Endodermal cell (in vitro differentiated cells): ENCODE results near the gene TMPRSS2. TPM values are rescaled to one million over a fixed set of nuclear protein-coding genes. Genes with fewer than 3 reads are reported as not detected.

Experiments
- DNase-seq: peaks from one replicate; pipeline ENCODE4 v3.0.0-alpha.2; 2017
- H3K27ac ChIP-seq: 2 replicates; pipeline ENCODE4 v1.5.1; 2013; ENCODE audit warnings: mild to moderate bottlenecking, low read depth, low read length, moderate library complexity
- H3K27me3 ChIP-seq: 2 replicates; pipeline ENCODE4 v1.6.1; 2013; ENCODE audit warnings: mild to moderate bottlenecking, low read length, moderate library complexity; ENCODE audit not compliant: insufficient read depth, control insufficient read depth, poor library complexity, severe bottlenecking
- H3K36me3 ChIP-seq: 2 replicates; pipeline ENCODE4 v1.7.0; 2013; ENCODE audit warnings: mild to moderate bottlenecking, low read length, moderate library complexity; ENCODE audit not compliant: control insufficient read depth, insufficient read depth
- H3K4me1 ChIP-seq: one replicate; pipeline ENCODE4 v1.7.0; 2013; ENCODE audit warnings: low read length; ENCODE audit not compliant: control insufficient read depth, insufficient read depth
- H3K4me3 ChIP-seq: 2 replicates; pipeline ENCODE4 v1.5.1; 2013; ENCODE audit warnings: mild to moderate bottlenecking, low read length, moderate library complexity
- H3K9ac ChIP-seq: 2 replicates; pipeline ENCODE4 v1.6.1; 2013; ENCODE audit warnings: mild to moderate bottlenecking, low read length, moderate library complexity; ENCODE audit not compliant: poor library complexity, severe bottlenecking; ENCODE audit errors: extremely low read depth
- H3K9me3 ChIP-seq: 2 replicates; pipeline ENCODE4 v1.6.1; 2013; ENCODE audit warnings: mild to moderate bottlenecking, low read length, moderate library complexity; ENCODE audit not compliant: control insufficient read depth
- H3K27ac Mint-ChIP-seq: 2 replicates; pipeline ENCODE4 v1.8.0; 2020; ENCODE audit warnings: mixed read lengths
- H3K27me3 Mint-ChIP-seq: 2 replicates; pipeline ENCODE4 v1.8.0; 2021; ENCODE audit warnings: mild to moderate bottlenecking, mixed read lengths; ENCODE audit not compliant: insufficient read depth
- H3K36me3 Mint-ChIP-seq: 2 replicates; pipeline ENCODE4 v1.8.0; 2020; ENCODE audit warnings: low read depth, mixed read lengths
- H3K4me1 Mint-ChIP-seq: 2 replicates; pipeline ENCODE4 v1.8.0; 2020; ENCODE audit warnings: mixed read lengths
- H3K4me3 Mint-ChIP-seq: 2 replicates; pipeline ENCODE4 v1.8.0; 2020; ENCODE audit warnings: mild to moderate bottlenecking, moderate library complexity, mixed read lengths
- H3K9me3 Mint-ChIP-seq: 2 replicates; pipeline ENCODE4 v1.8.0; 2020; ENCODE audit warnings: mild to moderate bottlenecking, mixed read lengths
- WGBS, 2 experiments: methylation state at CpG; one replicate each; pipeline versions ENCODE4 v1.1.5 to v1.1.7; 2013; ENCODE audit warnings: missing lambda C conversion rate in 2 of 2, mixed read lengths in 1 of 2; ENCODE audit not compliant: insufficient coverage in 1 of 2, insufficient read length in 1 of 2; 5-methylcytosine and 5-hydroxymethylcytosine counted together
- total RNA-seq, 2 donors: library from RNA; stranded (reverse); fragmentation: NEBNext Ultra II Directional in 1 of 2; extraction: Animal tissue kit (Norgen Biotek cat#: 25700) in 1 of 2; gene quantifications; 2 replicates in 1 of 2; 3 replicates in 1 of 2; pipeline ENCODE4 v1.2.1, GENCODE V29; 2021
- TF ChIP-seq, protein P1 (sequence below): fragments of 200-600 bp; sonication (generic); conservative IDR thresholded peaks from 2 replicates; pipeline ENCODE4 v1.5.0; 2021; ENCODE audit warnings: antibody characterized with exemption, mild to moderate bottlenecking

Gene TMPRSS2
- total RNA-seq, 2 donors from 2014 or later: 17.6 to 19.2 TPM

DNA sequence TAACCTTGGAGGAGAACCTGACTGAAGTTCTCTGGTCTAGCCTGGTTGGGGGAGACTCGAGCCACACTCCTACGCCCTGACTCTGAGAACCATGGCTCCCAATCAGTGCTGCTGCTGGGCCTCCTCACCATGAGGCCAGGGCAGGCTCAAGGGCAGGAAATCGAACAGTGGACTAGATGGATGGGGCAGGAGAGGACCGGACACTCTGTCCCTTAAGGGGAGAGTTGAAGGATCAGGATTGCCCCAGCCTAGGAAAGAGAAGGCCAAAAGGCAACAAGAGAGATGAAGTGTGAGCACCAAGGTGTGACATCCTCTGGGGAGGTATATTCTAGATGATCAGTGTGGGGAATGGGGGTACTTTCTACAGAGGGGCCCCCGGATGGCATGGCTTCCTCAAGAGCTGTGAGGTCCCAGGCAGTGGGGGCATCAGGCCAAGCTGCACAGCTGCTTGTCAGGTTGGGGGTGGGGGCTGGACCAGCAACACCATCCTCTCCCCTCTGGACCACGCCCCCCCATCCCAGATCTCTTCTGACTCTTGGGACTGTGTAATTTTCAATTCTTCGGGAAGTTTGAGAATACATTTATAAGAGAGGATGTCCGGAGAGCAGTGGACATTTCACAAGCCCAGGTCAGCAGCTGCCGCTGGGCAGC, 47.9 kb downstream of the TMPRSS2 start:
- WGBS, 2 experiments: 82 to 89% methylated on average over 5 to 9 of the region's 9 CpGs
- no peak for DNase-seq
- Histone ChIP-seq H3K4me1 (no peaks in the 10 kb centered on the region), H3K9ac (no peak overlapping the region), H3K9me3 (peaks cover 15% of the 10 kb centered on the region), H3K36me3 (no peaks in the 10 kb centered on the region), H3K27me3 (no peaks in the 10 kb centered on the region), H3K4me3 (no peak overlapping the region), H3K27ac (no peak overlapping the region)
- Mint-ChIP-seq H3K27ac (no peak overlapping the region), H3K27me3 (no peaks in the 10 kb centered on the region), H3K9me3 (peaks cover 24% of the 10 kb centered on the region), H3K4me3 (no peak overlapping the region), H3K4me1 (peaks cover 3% of the 10 kb centered on the region), H3K36me3 (peaks cover 21% of the 10 kb centered on the region)
- TF ChIP-seq, protein P1, sequence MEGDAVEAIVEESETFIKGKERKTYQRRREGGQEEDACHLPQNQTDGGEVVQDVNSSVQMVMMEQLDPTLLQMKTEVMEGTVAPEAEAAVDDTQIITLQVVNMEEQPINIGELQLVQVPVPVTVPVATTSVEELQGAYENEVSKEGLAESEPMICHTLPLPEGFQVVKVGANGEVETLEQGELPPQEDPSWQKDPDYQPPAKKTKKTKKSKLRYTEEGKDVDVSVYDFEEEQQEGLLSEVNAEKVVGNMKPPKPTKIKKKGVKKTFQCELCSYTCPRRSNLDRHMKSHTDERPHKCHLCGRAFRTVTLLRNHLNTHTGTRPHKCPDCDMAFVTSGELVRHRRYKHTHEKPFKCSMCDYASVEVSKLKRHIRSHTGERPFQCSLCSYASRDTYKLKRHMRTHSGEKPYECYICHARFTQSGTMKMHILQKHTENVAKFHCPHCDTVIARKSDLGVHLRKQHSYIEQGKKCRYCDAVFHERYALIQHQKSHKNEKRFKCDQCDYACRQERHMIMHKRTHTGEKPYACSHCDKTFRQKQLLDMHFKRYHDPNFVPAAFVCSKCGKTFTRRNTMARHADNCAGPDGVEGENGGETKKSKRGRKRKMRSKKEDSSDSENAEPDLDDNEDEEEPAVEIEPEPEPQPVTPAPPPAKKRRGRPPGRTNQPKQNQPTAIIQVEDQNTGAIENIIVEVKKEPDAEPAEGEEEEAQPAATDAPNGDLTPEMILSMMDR: no peak

- no peak overlapping the region for H3K4me3 Mint-ChIP-seq
- no peak for DNase-seq
- Histone ChIP-seq H3K9me3 (peaks cover 8% of the 10 kb centered on the region), H3K27ac (no peak overlapping the region), H3K36me3 (no peaks in the 10 kb centered on the region), H3K4me1 (no peaks in the 10 kb centered on the region), H3K4me3 (no peak overlapping the region), H3K9ac (no peak overlapping the region), H3K27me3 (no peaks in the 10 kb centered on the region)
- H3K27me3 Mint-ChIP-seq: no peaks in the 10 kb centered on the region
- H3K27ac Mint-ChIP-seq: no peak overlapping the region
- peaks cover 13% of the 10 kb centered on the region for H3K9me3 Mint-ChIP-seq
- 93 to 95% methylated on average over 20 to 22 of the region's 22 CpGs for WGBS, 2 experiments
- H3K36me3 Mint-ChIP-seq: peaks cover 7% of the 10 kb centered on the region
- TF ChIP-seq, protein P1: no peak
- H3K4me1 Mint-ChIP-seq: peaks cover 5% of the 10 kb centered on the region
These were observed 49.4 kb downstream of the TMPRSS2 start for GRCh38 chr21:41458559-41458958.

DNA sequence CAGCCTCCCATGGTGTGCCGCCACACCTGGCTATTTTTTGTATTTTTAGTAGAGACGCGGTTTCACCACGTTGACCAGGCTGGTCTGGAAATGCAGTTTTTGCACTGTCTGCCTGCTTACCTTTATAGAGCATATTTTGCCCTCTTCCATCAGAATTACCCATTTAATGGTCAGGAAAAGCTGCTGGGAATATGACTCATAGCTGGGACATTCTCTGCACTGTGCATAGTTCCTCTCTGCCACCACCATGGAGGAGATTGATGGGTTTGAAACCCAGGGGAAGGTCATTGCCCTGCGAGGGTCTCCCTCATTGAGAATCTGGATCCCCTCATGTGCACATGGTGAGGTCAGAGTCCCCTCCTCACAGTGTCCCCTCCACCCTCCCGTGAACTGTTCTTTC, 49.8 kb downstream of the TMPRSS2 start:
- H3K4me3 ChIP-seq: no peak overlapping the region
- Mint-ChIP-seq H3K4me3 (no peak overlapping the region), H3K27me3 (no peaks in the 10 kb centered on the region), H3K4me1 (peaks cover 7% of the 10 kb centered on the region), H3K9me3 (peaks cover 10% of the 10 kb centered on the region), H3K27ac (no peak overlapping the region), H3K36me3 (peaks cover 3% of the 10 kb centered on the region)
- no peaks in the 10 kb centered on the region for H3K27me3 ChIP-seq
- no peak for DNase-seq
- no peak overlapping the region for H3K27ac ChIP-seq
- TF ChIP-seq, protein P1: no peak
- H3K9ac ChIP-seq: no peak overlapping the region
- WGBS, 2 experiments: 91 to 94% methylated on average over 6 of the region's 6 CpGs
- H3K4me1 ChIP-seq: no peaks in the 10 kb centered on the region
- peaks cover 4% of the 10 kb centered on the region for H3K9me3 ChIP-seq
- no peaks in the 10 kb centered on the region for H3K36me3 ChIP-seq
